OCI-LY7 (cell line): ENCODE measurements around the gene PSEN1.

Experiments used
- EZH2phosphoT487 ChIP-seq: fragments of 200-600 bp; sonication (generic); IDR thresholded peaks from 2 replicates; pipeline ENCODE4 v1.6.1; 2018; ENCODE audit warnings: low read depth, borderline replicate concordance, mild to moderate bottlenecking, mixed run types, antibody characterized with exemption, low read length, moderate library complexity, mixed read lengths
- TF ChIP-seq, protein P1 (sequence below): fragments of 200-600 bp; sonication (generic); conservative IDR thresholded peaks from 2 replicates; pipeline ENCODE4 v1.5.1; 2014; ENCODE audit warnings: mild to moderate bottlenecking, antibody characterized with exemption, low read length, moderate library complexity, mixed read lengths

DNA sequence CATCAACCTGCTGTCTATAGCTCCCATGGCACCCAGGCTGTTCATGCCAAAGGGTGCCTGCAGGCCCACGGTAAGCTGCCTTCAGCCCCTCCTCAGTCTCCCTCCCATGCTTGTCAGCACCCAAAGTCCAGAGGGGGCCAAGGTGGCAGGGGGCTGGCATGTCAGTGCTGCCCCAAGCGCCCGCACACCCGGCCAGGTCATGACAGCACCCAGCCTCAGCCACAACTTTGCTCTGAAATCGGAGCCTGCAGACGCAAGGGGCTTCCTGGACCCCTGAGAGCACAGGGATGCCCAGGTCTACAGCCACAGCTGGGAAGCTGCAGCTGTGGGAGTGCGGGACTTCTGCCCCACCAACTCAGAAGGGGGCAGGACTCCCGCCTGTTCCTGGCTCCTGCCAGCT lies 72.5 kb downstream of the PSEN1 start:
- TF ChIP-seq, protein P1, sequence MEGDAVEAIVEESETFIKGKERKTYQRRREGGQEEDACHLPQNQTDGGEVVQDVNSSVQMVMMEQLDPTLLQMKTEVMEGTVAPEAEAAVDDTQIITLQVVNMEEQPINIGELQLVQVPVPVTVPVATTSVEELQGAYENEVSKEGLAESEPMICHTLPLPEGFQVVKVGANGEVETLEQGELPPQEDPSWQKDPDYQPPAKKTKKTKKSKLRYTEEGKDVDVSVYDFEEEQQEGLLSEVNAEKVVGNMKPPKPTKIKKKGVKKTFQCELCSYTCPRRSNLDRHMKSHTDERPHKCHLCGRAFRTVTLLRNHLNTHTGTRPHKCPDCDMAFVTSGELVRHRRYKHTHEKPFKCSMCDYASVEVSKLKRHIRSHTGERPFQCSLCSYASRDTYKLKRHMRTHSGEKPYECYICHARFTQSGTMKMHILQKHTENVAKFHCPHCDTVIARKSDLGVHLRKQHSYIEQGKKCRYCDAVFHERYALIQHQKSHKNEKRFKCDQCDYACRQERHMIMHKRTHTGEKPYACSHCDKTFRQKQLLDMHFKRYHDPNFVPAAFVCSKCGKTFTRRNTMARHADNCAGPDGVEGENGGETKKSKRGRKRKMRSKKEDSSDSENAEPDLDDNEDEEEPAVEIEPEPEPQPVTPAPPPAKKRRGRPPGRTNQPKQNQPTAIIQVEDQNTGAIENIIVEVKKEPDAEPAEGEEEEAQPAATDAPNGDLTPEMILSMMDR: no peak
- no peak for TF ChIP-seq EZH2phosphoT487
